HL-60/S4 (cell line): ENCODE data around the gene PFKFB4.

ENCODE experiments used
- in situ Hi-C: fragments of 300-500 bp; cut with MboI; formaldehyde crosslinking; loops from 2 replicates; pipeline ENCODE4 v1.14.3; 2022; ENCODE audit warnings: low sequenced_read_pairs

Gene PFKFB4

DNA sequence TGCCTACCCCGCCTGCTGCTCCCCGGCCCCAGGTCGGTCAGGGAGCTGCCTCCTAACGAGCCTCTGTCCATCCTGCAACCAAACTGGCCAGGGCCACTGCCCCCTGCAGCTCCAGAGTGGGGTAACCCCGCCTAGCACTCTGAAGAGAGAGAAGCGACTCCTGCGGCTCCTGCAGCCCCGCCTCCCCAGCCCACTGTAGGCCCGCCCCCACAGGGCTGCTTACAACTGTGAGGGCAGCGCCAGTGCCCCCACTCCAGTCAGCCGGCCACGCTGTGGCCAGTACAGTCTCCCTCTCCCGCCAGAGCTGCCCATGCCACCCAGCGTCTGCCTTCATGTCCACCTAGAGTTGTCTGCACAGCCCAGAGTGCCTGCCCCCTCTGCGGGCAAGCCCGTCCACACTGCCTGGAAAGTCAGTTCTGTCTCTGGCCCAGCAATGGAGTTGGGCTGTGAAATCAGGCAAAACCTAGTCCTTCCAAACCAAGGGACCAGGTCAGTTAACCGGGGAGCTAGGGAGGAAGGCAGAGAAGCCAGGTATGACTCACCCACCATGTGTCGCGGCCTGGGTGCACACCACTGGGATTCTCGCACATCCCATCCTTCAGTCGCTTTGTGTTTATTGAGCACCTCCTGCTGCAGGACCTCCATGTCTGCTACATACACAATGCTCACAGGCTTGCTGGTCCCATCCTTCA lies 4.6 kb upstream of the PFKFB4 start:
- in situ Hi-C loops: no loop called here

DNA sequence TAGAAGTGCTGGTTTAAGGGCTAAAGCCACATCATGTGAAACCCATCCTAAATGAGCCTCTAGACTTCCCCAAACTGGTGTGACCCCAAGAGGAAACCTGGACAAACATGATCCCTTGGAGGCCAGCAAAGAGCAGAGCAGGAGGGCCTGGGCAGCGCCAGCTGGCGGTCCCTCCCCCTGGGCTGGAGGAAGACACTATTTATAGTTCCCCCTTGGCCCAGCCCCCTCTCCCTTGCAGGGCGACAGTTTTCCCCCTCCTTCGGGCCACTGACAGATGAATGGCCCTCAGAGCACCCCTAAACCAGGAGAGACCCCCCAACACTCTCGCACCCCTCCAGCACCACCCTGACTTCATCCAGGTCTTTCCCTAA lies 4.0 kb upstream of the PFKFB4 start:
- in situ Hi-C loops: no loop called here

- in situ Hi-C loops: loop anchor here (10.0 kb wide), 1 partner anchor 104 kb away; no protein-coding TSS in a partner anchor
Measured at GRCh38 chr3:48558493-48559134, 2.0 kb upstream of the PFKFB4 start.

DNA sequence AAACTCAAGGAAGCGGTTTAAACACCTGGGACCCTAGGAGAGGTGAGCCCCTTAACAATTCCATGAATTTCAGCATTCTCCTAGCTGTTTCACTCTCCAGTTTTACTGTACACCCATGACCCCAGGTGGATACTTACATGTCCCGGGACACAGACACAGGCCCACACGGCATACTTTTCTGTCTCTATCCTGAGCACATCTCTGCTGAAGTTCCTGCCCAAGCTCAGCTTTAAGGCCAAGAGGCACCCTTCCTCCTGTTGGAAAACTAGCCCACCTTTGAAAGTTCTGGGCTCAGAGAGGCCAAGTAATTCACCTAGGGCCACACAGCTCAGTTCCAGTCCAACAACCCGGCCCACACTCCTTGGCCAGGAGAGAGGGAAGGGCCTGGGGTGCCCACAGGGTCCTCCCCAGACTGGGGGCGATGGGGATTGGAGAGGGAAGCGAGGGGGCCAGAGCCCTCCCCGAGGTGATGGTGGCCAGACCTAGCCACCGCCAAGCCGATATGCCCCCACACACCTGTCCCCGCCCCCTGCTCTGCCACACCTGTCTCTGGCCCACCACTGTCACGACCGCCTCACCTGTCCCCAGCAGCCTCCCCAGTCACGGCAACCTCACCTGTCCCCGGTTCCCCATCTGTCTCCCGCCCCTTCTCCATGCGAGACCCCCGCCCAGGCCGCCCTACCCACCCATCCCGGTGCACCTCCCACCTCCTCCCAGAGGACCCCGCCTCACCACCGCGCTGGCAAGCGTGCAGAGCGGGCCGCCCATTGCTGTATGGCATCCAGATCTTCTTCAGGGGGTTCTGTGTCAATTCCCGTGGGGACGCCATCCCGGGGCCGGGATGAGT lies 431 bp downstream of the PFKFB4 start:
- in situ Hi-C loops: loop anchor here (10.0 kb wide), 1 partner anchor 101 kb away; no protein-coding TSS in a partner anchor

GRCh38 chr3:48555231-48555948 lies 1.2 kb downstream of the PFKFB4 start:
- in situ Hi-C loops: loop anchor here (10.0 kb wide), 1 partner anchor 101 kb away; no protein-coding TSS in a partner anchor

- in situ Hi-C loops: loop anchor here (10.0 kb wide), 1 partner anchor 99 kb away; no protein-coding TSS in a partner anchor
Measured at GRCh38 chr3:48553886-48554845, 2.4 kb downstream of the PFKFB4 start.

DNA sequence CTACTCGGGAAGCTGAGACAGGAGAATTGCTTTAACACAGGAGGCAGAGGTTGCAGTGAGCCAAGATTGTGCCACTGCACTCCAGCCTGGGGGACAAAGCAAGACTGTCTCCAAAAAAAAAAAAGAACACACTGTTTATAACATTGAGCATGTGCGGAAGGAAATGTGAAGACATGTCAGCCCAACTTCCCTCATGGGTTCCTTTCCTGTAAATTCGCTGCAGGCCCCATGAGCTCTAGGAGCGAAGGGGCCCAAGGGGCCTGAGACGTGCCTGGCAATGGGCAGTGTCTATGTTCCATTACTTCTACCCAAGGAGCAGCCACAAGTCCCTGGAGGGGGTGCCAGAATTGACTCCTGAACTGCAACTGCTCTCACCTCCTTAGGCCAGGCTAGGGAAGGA lies 3.2 kb downstream of the PFKFB4 start:
- in situ Hi-C loops: loop anchor here (10.0 kb wide), 1 partner anchor 99 kb away; no protein-coding TSS in a partner anchor

DNA sequence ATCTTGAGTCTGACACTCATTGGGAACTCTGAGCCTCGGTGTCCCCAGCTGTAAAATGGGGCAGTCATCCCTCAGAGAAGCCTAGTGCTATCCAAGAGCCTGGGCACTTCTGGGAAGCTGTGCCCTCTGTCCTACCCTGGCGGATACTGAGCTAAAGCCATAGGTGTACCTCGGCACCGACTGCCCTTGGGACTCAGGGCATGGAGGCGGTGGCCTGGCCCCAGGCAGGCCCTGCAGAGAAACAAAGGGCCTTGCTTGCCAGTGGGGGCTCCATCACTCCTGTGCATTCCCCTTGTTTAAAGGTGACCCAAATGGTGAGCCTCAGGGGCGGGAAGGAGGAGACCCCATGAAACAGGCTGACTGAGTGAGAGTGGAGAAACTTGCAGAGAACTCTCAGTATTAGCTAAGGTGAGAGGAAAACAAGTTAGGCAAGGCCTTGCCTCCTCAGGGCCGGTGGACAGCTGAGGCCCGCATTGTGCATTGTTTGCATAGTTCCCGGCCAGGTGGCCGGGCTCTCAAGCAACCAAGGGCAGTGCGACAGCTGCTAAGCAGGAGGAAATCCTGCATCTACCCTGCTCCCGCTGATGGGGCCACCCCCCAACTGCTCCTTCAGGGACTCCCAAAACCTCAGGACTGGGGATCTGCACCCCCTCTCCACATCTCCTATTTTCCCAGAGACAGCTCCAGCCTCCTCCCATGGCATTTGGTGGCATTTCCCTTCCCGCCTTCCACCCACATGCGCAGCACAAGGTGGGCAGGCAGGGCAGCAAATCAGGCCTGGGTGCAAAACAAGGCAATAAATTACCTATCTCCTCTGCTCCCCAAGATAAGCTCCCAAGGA lies 4.3 kb downstream of the PFKFB4 start:
- in situ Hi-C loops: loop anchor here (10.0 kb wide), 1 partner anchor 98 kb away; no protein-coding TSS in a partner anchor

- in situ Hi-C loops: loop anchor here (10.0 kb wide), 1 partner anchor 97 kb away; no protein-coding TSS in a partner anchor
Measured at GRCh38 chr3:48551651-48552050, 5.0 kb downstream of the PFKFB4 start.

DNA sequence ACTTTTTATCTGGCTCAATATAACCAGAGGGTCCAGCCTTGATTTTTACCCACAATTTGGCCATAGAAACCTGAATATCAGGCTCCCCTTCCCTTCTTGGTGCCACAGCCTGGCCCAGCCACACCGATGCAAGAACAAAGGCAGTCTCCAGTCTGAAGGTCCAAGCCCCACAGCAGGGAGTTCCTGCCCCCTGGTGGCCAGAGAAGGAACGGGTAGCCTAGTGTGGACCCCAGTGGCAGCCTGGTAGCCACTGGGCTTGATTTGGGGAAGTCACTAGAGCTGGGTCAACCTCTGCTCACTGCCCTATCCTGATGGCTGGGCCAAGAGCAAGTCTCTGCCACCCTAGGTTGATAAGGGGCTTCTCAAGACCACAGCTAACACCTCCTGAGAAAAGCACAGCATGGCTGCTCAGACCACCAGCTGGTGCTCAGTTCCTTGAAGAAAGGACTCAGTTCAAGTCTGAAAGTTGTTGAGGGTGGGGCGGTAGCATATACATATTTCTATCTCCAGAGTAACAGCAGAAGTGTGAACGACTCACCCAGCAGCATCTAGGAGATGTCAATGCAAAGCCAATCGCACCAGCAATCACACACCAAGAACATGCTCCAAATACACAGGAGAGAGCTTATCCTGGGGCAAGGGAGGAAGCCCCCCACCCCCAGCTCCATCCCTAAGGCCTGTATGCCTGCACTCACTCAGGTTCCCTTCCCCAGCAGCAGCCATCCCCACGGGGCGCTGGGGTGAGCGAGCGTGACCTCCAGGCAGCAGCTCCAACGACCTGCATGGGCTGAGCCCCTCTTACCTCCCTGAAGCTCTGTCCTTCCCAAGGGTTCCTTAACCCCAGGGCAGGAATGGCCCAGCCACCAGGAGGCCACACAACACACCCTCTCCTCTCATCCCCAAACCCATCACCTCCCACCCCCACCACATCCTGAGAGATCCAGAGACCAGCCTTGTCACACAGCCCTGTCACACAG lies 7.6 kb downstream of the PFKFB4 start:
- in situ Hi-C loops: no loop called here

DNA sequence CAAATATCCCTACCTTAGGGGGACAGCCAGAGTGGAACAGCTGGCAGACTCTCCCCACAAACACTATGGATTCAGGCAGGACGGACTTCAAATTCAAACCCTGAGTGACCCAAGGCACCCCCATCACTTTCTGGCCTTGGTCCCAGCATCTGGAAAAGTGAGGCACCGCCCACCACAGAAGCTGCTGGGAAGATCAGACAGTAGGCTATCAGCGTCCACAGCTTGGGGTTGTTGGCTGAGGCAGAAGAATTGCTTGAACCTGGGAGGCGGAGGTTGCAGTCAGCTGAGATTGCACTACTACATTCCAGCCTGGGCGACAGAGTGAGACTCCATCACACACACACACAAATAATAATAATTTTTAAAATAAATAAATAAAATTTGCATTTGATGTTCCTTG lies 8.5 kb downstream of the PFKFB4 start:
- in situ Hi-C loops: no loop called here

DNA sequence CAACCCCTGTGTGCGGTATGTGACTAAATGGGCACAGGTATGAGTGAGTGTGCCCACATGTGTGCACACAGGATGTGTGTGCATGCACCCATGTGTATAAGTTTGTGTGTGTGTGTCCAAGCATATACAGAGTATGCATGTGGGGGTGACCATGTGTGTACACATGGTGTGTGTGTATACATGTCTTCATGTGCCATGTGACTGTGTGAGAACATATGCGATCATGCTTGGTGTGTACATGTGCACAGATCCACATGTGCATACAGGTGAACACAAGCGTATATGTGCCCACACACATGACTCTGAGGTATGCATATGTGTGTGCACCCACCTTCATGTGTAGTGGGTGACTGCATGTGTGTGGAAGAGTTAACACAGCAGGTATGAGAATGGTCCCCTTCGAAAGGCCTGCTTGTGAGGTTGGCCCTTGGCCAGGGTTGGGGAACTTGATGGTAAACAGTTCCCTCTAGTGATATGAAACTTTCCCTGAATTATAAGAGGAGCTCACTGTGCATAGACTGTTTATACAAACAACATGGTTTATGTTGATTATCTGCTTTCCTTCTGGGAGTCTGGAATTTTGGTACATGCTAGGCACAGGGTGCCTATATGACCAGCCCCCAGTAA lies 10.3 kb downstream of the PFKFB4 start:
- in situ Hi-C loops: no loop called here

GRCh38 chr3:48544141-48544540 lies 12.5 kb downstream of the PFKFB4 start:
- in situ Hi-C loops: no loop called here

- in situ Hi-C loops: no loop called here
Measured at GRCh38 chr3:48543271-48543866, 13.2 kb downstream of the PFKFB4 start.

DNA sequence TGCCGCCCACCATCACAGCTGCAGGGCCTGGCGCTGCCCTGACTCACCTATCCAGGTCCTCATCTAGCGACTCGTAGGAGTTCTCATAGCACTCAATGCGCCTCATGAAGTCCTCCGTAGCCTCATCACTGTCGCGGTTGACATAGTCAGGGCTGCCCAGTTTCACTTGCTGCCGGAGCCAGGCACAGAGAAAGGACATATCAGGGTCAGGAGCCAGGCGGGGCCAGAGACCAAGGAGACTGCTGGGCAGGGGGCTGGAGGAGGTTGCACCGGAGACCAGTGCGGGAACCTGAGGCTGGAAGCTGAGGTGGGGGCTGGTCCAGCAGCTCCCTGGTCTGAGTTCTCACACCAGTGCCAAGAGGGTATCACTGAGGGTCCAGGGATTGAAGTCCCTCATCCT lies 18.2 kb downstream of the PFKFB4 start:
- in situ Hi-C loops: no loop called here

DNA sequence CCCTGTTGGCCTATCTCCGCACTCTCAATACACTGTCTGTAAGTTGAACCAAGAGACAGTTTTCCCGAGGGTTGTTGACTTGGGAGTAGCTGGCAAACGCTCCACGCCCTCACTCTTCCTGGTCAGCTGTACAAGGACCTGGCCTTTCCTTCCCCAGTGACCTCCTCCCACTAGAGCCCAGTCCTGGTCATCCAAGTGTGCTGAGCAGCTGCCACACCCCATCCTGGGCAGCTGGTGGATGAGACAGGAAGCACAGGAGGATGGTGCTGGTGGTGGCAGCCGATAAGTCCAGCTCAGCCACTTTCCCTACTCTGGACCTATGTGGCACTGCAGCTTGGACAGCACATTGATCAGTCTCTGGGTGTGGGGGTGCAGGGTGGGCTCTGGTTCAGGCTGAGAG lies 19.8 kb downstream of the PFKFB4 start:
- in situ Hi-C loops: no loop called here

DNA sequence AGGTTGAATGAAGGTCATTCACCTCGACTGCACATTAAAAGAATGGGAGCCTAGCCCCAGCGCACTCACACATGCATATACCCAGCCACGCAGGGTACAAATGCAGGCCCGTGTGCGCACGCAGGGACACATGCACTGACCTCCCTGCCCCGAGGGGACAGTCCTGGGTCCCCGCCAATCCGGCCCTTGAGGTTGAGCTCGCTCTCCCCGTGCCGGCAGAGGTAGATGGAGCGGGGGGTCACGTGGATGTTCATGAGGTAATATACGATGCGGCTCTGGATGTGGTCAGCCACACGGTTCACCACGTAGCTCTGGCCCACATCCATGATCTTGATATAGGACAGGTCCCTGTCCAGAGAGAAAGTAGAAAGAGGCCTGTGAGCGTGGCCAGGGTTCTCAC lies 20.5 kb downstream of the PFKFB4 start:
- in situ Hi-C loops: no loop called here
